Fibroblast of the aortic adventitia (primary cell): ENCODE measurements around the gene RHOA. TPM values are rescaled to one million over a fixed set of nuclear protein-coding genes. Genes with fewer than 3 reads are reported as not detected.
"Not testable (repeated sequence)": the region's sequence is repeated elsewhere in the genome, so short reads cannot be mapped to it uniquely, and the experiment has no call there.

Experiments used
- DNase-seq: peaks from one replicate; pipeline ENCODE4 v3.0.0-alpha.2; 2010; ENCODE audit warnings: low read depth
- H3K4me3 ChIP-seq: 2 replicates; pipeline ENCODE4 v1.5.1; 2011; ENCODE audit warnings: low read depth, mild to moderate bottlenecking, control low read depth, low read length, moderate library complexity
- CTCF ChIP-seq: IDR thresholded peaks from 2 replicates; pipeline ENCODE4 v1.5.1; 2011; ENCODE audit warnings: mild to moderate bottlenecking, low read length, control low read depth, inconsistent platforms; ENCODE audit not compliant: insufficient read depth
- total RNA-seq: library from RNA; depleted of rRNA; stranded (reverse); fragments of >200 nt; gene quantifications from 2 replicates; pipeline ENCODE4 v1.2.3, GENCODE V29; 2012; ENCODE audit warnings: low replicate concordance

RHOA gene
- total RNA-seq, 1 donor, result 643 TPM

GRCh38 chr3:49341996-49342395, 69.8 kb downstream of the RHOA start:
- TF ChIP-seq CTCF, result no peak
- DNase-seq, result no peak

GRCh38 chr3:49339941-49340800, 71.6 kb downstream of the RHOA start, which contains the start of gene USP4:
Gene USP4, minus strand, starts transcription at chr3:49340053. Its CDS starts 29 bp downstream, at chr3:49340024.
- peak; percentile 54 for TF ChIP-seq CTCF
- peak within 1 kb of the TSS; percentile 90 for H3K4me3 ChIP-seq
- DNase-seq, result peak; percentile 83

More at GRCh38 chr3:49341996-49342395, 69.8 kb downstream of the RHOA start:
- no peak overlapping the region for H3K4me3 ChIP-seq

GRCh38 chr3:49339581-49339940, 72.2 kb downstream of the RHOA start:
- peak overlapping the region; percentile 90 for H3K4me3 ChIP-seq
- TF ChIP-seq CTCF, result no peak
- DNase-seq, result no peak

GRCh38 chr3:49333916-49334633, 77.7 kb downstream of the RHOA start:
- no peak for TF ChIP-seq CTCF
- no peak overlapping the region for H3K4me3 ChIP-seq
- no peak for DNase-seq

GRCh38 chr3:49333091-49333490, 78.7 kb downstream of the RHOA start:
- TF ChIP-seq CTCF, result no peak
- H3K4me3 ChIP-seq, result no peak overlapping the region
- no peak for DNase-seq

- no peak for DNase-seq
- no peak for TF ChIP-seq CTCF
- no peak overlapping the region for H3K4me3 ChIP-seq
These were observed 82.6 kb downstream of the RHOA start for GRCh38 chr3:49329186-49329585.

- not testable (repeated sequence) for H3K4me3 ChIP-seq, DNase-seq
These were observed 83.4 kb downstream of the RHOA start for GRCh38 chr3:49328350-49328749.
